ENCODE data around the gene ACER3.

GRCh38 chr11:77053217-77054015 is 192.7 kb downstream of the ACER3 start:
- TF ChIP-seq CTCF (IDR thresholded peaks at IDR 0.05), result no peak
- no peak for TF ChIP-seq POLR2A (IDR thresholded peaks at IDR 0.05)

All from thyroid gland (tissue), 4 donors.